ENCODE results near the gene CAMK1D. TPM values are rescaled to one million over a fixed set of nuclear protein-coding genes. Genes with fewer than 3 reads are reported as not detected.

Gene CAMK1D
- total RNA-seq, 1 donor from 2014 or later, result 58.8 TPM

DNA sequence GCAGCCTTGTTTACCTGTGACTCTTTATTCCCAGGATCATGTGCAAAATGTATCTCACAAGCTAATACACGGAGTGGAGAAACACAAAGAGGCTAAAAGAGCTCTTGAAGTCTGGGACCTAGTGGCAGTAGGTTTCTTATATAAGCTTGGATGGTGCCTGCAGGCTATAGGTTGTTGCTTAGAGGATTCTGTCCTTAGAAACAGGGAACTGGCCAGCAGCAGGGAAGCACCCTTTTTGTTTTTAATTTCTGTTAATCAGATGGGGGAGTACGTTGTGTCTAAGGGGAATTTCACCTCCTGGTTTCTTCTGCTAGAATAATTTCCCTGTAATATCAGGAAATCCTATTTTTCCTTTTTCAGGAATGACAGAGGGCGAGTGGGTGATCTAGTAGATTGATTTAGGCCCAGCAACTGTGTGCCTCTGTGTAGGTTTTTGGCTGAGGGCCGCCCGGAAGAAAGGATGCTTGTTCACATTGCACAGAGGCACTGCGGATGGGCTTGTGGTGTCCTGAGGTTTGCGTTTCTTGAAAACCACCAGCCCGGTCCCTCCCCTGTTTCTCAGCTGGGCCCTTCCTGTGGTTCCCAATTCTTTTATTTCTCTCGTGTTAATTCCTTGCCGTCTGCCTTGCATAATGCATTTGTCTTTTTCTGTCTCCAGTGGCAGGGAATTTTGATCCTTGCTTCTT lies 158.0 kb downstream of the CAMK1D start:
- ChIA-PET POLR2A (interaction anchor here (0.6 kb wide), 1 partner anchor 41 kb away, joined by 4 read pairs; no protein-coding TSS in a partner anchor), CTCF (no interaction called here)
- H3K27me3 Mint-ChIP-seq, result no peaks in the 10 kb centered on the region
- H3K27ac Mint-ChIP-seq, result peak overlapping the region; percentile 47
- peaks cover 29% of the 10 kb centered on the region for H3K36me3 Mint-ChIP-seq (ENCODE audit: low read depth)
- DNase-seq (no peak), ATAC-seq (ENCODE audit: low read depth) (no peak)
- intact Hi-C loops (cut with micrococcal nuclease), result no loop called here
- no peaks in the 10 kb centered on the region for H3K9me3 Mint-ChIP-seq
- TF ChIP-seq, protein P1, sequence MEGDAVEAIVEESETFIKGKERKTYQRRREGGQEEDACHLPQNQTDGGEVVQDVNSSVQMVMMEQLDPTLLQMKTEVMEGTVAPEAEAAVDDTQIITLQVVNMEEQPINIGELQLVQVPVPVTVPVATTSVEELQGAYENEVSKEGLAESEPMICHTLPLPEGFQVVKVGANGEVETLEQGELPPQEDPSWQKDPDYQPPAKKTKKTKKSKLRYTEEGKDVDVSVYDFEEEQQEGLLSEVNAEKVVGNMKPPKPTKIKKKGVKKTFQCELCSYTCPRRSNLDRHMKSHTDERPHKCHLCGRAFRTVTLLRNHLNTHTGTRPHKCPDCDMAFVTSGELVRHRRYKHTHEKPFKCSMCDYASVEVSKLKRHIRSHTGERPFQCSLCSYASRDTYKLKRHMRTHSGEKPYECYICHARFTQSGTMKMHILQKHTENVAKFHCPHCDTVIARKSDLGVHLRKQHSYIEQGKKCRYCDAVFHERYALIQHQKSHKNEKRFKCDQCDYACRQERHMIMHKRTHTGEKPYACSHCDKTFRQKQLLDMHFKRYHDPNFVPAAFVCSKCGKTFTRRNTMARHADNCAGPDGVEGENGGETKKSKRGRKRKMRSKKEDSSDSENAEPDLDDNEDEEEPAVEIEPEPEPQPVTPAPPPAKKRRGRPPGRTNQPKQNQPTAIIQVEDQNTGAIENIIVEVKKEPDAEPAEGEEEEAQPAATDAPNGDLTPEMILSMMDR (IDR thresholded peaks at IDR 0.05), result no peak
- H3K4me3 Mint-ChIP-seq, result no peak overlapping the region
- H3K4me1 Mint-ChIP-seq, result peaks cover 70% of the 10 kb centered on the region

DNA sequence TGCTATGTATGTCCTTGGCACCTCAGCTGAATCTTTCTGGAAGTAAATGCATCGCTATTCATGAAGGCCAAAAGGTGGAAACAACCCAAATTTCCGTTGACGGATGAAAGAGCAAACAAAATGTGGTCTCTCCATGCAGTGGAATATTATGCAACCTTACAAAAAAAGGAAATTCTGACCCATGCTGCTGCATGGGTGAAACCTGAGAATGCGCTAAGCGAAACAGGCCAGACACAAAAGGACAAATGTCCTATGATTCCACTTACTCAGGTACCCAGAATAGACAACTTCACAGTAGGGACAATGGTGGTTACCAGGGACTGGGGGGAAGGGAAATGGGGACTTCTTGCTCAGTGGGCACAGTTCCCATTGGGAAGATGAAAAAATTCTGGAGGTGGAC lies 158.8 kb downstream of the CAMK1D start:
- no peak for DNase-seq
- peaks cover 29% of the 10 kb centered on the region for H3K36me3 Mint-ChIP-seq (ENCODE audit: low read depth)

DNA sequence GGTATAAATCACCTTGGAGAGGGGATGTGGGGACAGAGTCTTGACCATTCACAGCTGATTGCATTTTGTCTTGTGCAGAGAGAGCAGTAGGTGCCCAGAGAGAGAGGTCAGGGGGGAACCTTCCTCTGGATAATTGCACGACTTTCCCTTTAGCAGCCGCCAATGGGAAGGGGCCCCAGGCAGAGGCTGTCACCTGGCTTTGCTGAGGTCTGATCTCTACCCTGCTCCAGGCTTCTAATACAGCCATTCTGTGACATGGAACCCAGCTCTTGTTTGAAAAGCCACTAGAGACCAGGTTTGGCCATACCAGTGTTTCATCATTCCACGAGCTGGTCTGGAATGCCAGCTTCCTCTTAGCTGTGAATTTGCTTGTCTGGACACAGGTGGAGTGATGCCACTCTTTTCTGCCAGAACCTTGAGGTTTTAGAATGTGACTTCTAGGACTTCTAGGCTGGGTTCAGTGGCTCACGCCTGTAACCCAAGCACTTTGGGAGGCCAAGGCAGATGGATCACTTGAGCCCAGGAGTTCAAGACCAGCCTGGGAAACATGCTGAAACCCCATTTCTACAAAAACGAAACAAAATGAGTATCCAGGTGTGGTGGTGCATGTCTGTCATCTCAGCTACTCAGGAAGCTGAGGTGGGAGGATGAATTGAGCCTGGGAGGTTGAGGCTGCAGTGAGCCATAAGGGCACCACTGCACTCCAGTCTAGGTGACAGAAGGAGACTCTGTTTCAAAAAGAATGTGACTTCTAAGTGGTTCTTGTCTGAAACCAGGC lies 159.9 kb downstream of the CAMK1D start:
- no peaks in the 10 kb centered on the region for H3K9me3 Mint-ChIP-seq
- DNase-seq, result no peak
- H3K27ac Mint-ChIP-seq, result peak overlapping the region; percentile 11
- peaks cover 76% of the 10 kb centered on the region for H3K4me1 Mint-ChIP-seq
- no peak overlapping the region for H3K4me3 Mint-ChIP-seq
- H3K27me3 Mint-ChIP-seq, result no peaks in the 10 kb centered on the region
- no peak for ATAC-seq (ENCODE audit: low read depth)
- TF ChIP-seq, protein P1 (IDR thresholded peaks at IDR 0.05), result no peak
- H3K36me3 Mint-ChIP-seq (ENCODE audit: low read depth), result peaks cover 29% of the 10 kb centered on the region
- POLR2A ChIA-PET, result interaction anchor here (0.7 kb wide), 1 partner anchor 213 kb away, joined by 3 read pairs; no protein-coding TSS in a partner anchor
- intact Hi-C loops (cut with micrococcal nuclease), result loop anchor here (2.0 kb wide), 1 partner anchor 16 kb away; no protein-coding TSS in a partner anchor
- CTCF ChIA-PET, result no interaction called here

More for the DNA sequence above, 158.8 kb downstream of the CAMK1D start:
- intact Hi-C loops (cut with micrococcal nuclease), result loop anchor here (2.0 kb wide), 1 partner anchor 15 kb away; no protein-coding TSS in a partner anchor
- TF ChIP-seq, protein P1 (IDR thresholded peaks at IDR 0.05), result no peak
- Mint-ChIP-seq H3K4me1 (peaks cover 71% of the 10 kb centered on the region), H3K9me3 (no peaks in the 10 kb centered on the region), H3K4me3 (no peak overlapping the region), H3K27ac (no peak overlapping the region), H3K27me3 (no peaks in the 10 kb centered on the region)
- ATAC-seq (ENCODE audit: low read depth), result no peak
- POLR2A ChIA-PET, result no interaction called here
- CTCF ChIA-PET, result no interaction called here

DNA sequence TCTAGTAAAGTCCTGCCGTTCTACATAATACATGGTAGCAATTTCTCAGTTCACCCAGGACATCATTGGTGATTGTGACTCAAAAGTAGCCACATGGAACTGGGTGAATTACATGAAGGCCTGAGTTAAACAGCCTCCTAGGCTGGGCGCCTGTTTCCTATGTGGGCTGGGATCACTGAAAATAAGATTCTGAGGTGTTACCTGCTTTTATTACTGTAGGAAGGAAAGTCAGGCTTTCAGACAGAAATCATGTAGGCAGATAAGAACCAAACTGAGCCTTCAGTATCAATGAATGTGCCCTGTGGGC lies 160.4 kb downstream of the CAMK1D start:
- no peaks in the 10 kb centered on the region for H3K27me3 Mint-ChIP-seq
- CTCF ChIA-PET, result no interaction called here
- H3K36me3 Mint-ChIP-seq (ENCODE audit: low read depth), result peaks cover 27% of the 10 kb centered on the region
- no peak for ATAC-seq (ENCODE audit: low read depth)
- TF ChIP-seq, protein P1 (IDR thresholded peaks at IDR 0.05), result no peak
- DNase-seq, result no peak
- H3K27ac Mint-ChIP-seq, result no peak overlapping the region
- H3K4me1 Mint-ChIP-seq, result peaks cover 78% of the 10 kb centered on the region
- no peaks in the 10 kb centered on the region for H3K9me3 Mint-ChIP-seq
- no peak overlapping the region for H3K4me3 Mint-ChIP-seq
- POLR2A ChIA-PET, result interaction anchor here (0.7 kb wide), 1 partner anchor 214 kb away, joined by 3 read pairs; no protein-coding TSS in a partner anchor
- intact Hi-C loops (cut with micrococcal nuclease), result loop anchor here (2.0 kb wide), 1 partner anchor 17 kb away; no protein-coding TSS in a partner anchor

DNA sequence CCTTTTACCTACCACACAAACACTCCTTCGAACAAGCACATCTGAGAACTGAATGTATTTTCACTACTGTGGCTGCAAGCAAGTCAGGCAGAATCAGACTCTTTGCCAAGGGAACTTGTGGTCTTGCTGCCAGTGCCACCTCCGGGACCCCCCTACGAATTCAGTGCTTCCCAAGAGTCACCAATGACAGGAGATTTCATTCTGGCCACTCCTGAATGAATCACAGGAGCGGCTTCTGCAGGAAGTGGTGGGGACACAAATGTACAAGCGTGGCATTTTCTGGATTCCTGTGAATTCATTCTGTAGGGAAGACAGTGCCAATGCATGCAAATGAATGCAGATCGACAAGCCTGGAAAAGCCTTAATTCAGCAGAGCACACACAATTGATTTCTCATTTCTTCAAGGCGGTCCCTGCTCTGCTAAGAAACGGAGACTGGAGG lies 161.2 kb downstream of the CAMK1D start:
- intact Hi-C loops (cut with micrococcal nuclease), result no loop called here
- no peak overlapping the region for H3K4me3 Mint-ChIP-seq
- ATAC-seq (ENCODE audit: low read depth) (no peak), DNase-seq (no peak)
- H3K36me3 Mint-ChIP-seq (ENCODE audit: low read depth), result peaks cover 23% of the 10 kb centered on the region
- no peaks in the 10 kb centered on the region for H3K27me3 Mint-ChIP-seq
- POLR2A ChIA-PET, result no interaction called here
- CTCF ChIA-PET, result no interaction called here
- H3K9me3 Mint-ChIP-seq, result no peaks in the 10 kb centered on the region
- TF ChIP-seq, protein P1 (IDR thresholded peaks at IDR 0.05), result no peak
- peak overlapping the region; percentile 27 for H3K27ac Mint-ChIP-seq
- H3K4me1 Mint-ChIP-seq, result peaks cover 72% of the 10 kb centered on the region

Data from activated B cell treated with CpG ODN at 0.5 μM for 24 hours (primary cell).